HG03354 (cell line): ENCODE data around the gene FAM131C.
"Not testable (repeated sequence)": the region's sequence is repeated elsewhere in the genome, so short reads cannot be mapped to it uniquely, and the experiment has no call there.

Source experiments
- ATAC-seq: cut with Tn5 transposase; IDR thresholded peaks from one replicate; pipeline ENCODE4 v1.9.1; 2021; ENCODE audit warnings: mild to moderate bottlenecking; ENCODE audit not compliant: unreplicated experiment, poor library complexity, severe bottlenecking

Gene FAM131C

DNA sequence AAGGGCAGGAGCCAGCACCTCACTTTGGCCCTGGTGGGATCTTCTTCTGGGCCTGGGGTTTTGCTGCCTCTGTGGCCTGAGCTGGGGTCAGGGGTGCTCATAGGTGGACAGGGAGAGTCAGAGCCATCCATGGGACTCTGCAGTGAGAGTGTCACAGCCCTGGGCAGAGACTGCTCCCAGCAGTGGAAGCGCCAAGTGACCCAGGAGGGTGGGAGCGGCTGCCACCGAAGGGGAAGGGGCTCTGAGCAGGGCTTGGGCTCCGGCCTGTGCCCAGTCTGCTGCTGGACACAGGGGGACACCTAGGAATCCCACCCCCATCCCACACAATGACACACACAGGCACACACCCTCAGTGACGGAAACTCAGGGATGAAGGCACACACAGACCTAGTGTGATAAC is 29.5 kb downstream of the FAM131C start:
- ATAC-seq = no peak

GRCh38 chr1:16043521-16043920 is 29.9 kb downstream of the FAM131C start, which contains the start of gene CLCNKB:
Gene CLCNKB, plus strand, starts transcription at chr1:16043782. Its CDS starts 711 bp downstream, at chr1:16044493.
- ATAC-seq = no peak

GRCh38 chr1:16042654-16043053 is 30.8 kb downstream of the FAM131C start:
- not testable (repeated sequence) for ATAC-seq

DNA sequence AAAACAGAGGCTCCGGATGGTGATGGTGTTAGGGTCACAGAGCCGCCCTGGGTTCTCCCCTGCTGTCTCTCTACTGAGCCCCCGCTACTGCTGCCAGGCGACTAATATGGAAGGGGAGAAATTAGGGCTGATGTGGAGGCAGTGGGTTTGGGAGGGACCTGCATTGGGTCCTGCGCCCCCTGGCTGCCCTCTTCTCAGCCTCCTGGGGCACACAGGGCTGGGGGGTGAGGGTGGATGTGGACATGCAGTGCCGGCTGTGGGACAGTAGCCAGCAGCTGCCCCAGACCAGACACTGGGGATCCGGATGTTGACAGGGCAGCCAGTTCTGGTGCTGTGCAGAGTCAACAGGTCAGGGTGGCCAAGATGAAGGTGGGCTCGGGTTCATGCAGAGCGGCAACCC is 31.4 kb downstream of the FAM131C start:
- ATAC-seq = no peak

DNA sequence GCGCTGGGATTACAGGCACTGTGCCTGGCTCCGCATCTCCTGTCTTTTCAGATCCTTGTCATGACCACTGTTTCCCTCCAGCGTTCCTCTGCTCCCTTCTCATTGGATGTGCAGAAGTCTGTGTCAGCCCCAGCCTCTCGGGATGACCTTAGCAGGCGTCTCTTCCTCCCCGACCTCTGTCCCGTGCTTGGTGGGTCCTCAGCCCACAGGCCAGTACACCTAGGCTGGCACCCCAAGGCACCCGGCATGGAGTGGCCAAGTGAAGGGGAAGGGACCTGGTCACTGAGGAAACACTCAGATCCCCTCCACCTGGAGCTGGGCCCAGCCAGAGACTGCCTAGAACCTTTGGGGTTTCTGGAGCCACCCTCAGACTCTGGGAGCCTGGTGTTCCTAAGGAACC is 32.3 kb downstream of the FAM131C start:
- no peak for ATAC-seq

- ATAC-seq = not testable (repeated sequence)
These were observed 33.6 kb downstream of the FAM131C start for GRCh38 chr1:16039871-16040270.

DNA sequence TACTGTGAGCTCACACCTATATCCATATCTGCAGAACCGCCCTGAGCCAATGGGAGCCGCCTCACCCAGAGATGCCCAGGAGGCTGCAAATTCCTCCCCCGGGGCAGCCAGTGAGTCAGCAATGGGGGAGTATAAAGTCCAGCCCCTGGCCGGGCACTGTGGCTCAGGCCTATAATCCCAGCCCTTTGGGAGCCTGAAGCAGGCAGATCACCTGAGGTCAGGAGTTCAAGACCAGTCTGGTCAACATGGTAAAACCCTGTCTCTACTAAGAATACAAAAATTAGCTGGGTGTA is 34.9 kb downstream of the FAM131C start:
- ATAC-seq = no peak

GRCh38 chr1:16036461-16036860 is 37.0 kb downstream of the FAM131C start:
- ATAC-seq = not testable (repeated sequence)

- ATAC-seq = not testable (repeated sequence)
These were observed 40.3 kb downstream of the FAM131C start for GRCh38 chr1:16033103-16033632.

DNA sequence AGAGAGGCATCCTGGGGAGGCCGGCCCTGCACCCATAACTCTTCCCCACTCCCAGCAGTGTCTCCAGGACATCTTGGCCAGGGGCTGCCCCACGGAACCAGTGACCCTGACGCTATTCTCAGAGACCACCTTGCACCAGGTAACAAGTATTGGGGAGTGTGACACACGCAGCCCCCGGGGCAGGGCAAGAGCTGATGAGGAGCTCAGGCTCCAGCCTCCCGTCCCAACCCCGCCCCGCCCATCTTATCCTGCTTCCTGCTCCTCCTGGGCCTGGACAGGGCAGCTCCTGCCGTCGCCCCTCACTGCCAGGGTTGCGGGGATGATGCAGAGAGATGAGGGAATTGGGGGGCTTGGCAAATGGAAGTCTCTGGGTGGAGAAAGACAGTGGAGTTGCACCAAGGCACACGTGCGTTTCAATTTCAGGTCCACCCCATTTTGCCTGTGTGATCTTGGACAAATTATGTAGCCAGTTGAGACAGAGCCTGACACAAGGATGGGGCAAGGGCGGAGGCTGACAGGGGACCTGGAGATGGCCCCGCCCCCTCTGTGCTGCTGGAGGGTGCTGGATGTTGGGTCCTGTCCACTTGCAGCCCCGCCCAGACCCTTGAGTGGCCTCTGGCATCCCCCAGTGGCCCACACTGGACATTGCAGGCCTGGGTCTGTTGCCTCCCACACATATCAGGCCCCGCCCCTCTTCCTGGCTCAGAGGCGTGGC is 40.9 kb downstream of the FAM131C start:
- peak; percentile 71 for ATAC-seq

DNA sequence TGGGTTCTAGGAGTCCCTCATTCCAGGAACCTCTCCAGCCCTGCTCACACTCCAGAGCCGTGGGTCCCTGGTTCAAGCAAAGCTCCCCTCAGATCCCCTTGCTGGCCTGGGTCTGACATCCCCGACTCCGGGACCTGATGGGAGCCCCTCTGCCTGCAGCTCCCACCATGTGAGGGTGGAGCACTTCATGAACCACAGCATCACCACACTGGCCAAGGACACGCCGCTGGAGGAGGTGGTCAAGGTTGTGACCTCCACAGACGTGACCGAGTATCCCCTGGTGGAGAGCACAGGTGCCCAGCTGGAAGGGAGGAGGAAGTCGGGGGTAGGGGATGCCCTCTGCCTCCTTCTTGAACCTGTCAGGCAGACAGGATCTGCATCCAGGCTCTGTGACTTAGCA is 41.9 kb downstream of the FAM131C start:
- no peak for ATAC-seq

DNA sequence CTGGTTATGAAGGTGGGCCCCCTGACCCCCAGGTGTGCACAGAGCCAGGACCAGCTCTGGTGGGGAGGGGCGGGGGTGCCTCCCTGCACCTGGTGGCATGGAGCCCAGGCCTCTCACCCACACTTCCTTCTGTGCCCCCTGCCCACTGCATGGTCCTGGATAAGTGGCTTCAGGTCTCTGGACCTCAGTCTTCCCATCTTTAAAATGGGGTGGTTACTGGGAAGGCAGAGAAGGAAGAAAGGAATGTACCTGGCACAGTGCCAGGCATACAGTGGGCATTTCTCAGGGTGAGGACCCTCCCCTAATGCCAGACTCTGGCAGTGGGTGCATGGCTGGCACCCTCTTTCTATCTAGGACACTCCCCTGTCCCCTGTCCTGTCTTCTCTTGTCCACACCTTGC is 44.2 kb downstream of the FAM131C start:
- ATAC-seq = no peak

DNA sequence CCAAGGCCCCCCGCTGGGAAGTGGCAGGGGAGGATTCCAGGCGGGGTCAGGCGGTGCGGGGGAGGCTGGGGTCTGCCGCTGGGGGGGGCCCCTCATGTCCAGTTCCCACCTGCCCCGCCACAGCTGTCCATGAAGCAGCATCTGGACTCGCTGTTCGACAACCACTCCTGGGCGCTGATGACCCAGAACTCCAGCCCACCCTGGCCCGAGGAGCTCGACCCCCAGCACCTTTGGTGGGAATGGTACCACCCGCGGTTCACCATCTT is 44.5 kb downstream of the FAM131C start:
- ATAC-seq = not testable (repeated sequence)

- no peak for ATAC-seq
These were observed 45.0 kb downstream of the FAM131C start for GRCh38 chr1:16028237-16029002.

DNA sequence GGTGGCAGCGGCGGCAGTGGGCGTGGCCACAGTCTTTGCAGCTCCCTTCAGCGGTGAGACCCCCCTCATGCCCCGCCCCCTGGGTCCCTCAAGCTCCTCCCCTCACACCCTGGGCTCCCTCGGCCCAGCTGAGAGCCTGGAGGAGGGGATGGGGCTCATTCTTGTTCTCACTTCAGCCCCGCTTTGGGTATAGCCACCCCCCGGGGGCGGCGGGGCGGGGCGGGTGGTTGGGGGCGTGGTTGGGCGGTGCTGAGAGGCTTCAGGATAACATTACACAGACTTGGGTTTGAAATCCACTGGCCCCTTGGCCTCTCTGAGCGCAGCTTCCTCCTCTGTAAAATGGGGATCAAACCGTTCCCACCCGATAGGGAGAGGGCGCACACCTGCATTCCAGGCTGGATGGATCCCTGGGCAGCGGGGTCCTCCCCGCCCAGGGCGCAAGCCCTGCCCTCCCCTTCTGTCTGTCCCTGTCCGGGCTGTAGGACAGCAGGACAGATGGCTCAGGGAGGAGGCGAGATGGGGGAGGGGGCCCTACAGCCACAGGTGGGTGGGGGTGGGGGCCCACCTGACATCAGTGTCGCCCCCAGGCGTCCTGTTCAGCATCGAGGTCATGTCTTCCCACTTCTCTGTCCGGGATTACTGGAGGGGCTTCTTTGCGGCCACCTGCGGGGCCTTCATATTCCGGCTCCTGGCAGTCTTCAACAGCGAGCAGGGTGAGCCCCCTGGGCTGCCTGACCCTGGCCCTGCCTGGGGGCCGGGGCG is 46.5 kb downstream of the FAM131C start:
- ATAC-seq = no peak

DNA sequence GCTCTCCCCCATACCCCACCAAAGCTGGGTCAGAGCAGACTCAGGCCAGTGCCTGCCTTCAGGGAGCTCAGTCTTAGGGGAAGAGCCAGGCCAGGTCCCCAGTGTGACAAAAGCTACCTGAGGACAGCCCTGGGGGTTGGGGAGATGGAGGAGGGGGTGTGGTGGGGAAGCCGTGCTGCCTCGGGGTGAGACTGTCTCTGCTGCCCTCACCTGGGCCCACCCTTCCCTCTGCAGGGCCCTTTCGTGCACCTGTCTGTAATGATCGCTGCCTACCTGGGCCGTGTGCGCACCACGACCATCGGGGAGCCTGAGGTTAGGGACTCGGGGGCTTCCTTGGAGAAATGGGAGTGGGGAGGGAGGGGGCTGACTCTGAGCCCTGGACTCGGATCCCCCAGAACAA is 47.1 kb downstream of the FAM131C start:
- not testable (repeated sequence) for ATAC-seq

GRCh38 chr1:16023050-16023653 is 50.3 kb downstream of the FAM131C start:
- no peak for ATAC-seq

- no peak for ATAC-seq
These were observed 51.1 kb downstream of the FAM131C start for GRCh38 chr1:16022393-16022792.

DNA sequence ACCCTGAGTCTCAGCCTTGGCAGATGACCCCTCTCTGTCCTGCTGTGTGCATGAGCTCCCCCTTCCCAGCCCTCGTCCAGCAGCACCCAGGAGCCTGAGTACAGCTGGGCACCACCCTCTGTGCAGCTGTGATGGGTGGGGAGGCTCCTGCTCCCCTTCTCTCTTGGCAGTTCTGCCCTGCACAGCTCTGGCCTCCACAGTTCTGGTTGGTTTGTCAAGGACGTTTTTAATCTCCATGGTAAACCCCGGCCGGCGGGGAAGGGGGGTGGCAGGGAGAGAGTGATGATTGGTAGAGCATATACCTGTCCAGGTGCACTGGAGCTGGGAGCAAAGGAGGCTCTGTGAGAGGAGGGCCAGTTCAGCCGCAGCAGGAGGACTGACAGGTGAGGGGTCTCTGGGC is 51.8 kb downstream of the FAM131C start, which contains the start of gene CLCNKA:
TSS of gene CLCNKA (plus strand) at position 356 of the 400 bp plus-strand sequence. CDS start 584 bp downstream, outside the sequence.
- no peak for ATAC-seq

DNA sequence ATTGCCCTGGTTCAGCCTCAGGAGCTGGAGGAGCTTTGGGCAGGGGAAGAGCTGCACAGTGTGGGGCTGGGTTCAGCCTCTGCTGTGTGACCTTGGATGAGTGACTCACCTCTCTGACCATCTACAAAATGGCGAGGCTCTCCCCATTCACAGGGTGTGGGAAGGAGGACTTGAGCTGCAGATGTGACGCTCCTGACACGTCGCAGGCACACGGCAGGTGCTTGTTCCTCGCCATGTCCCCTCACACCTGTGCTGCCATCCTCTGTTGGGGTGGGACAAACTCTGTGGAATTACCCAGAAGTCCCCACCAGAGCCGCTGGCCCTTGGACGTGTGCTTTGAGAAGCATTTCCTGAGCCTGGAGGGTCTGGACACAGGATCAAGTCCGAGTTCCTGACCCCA is 52.6 kb downstream of the FAM131C start:
- not testable (repeated sequence) for ATAC-seq
